Coronary artery (tissue), 2 donors: ENCODE results near the gene EEF1AKMT2.

Experiments
- DNase-seq: peaks from one replicate; pipeline ENCODE4 v3.0.0-alpha.2; 2017; ENCODE audit warnings: low spot score
- H3K27ac ChIP-seq, 2 donors: fragments of 200-600 bp; sonication (generic); one replicate each; pipeline ENCODE4 v1.5.1; 2016 to 2019
- H3K4me3 ChIP-seq: fragments of 200-600 bp; sonication (generic); 2 replicates; pipeline ENCODE4 v1.5.1; 2016; ENCODE audit warnings: mild to moderate bottlenecking, moderate library complexity
- CTCF ChIP-seq: fragments of 200-600 bp; sonication (generic); IDR thresholded peaks from one replicate; pipeline ENCODE4 v1.5.1; 2019; ENCODE audit warnings: antibody characterized with exemption

EEF1AKMT2 gene

GRCh38 chr10:124791547-124792348, at the start of gene EEF1AKMT2:
Gene EEF1AKMT2, minus strand, starts transcription at chr10:124791887. Its CDS starts 54 bp downstream, at chr10:124791833.
- DNase-seq: peak; percentile 80
- Histone ChIP-seq H3K4me3 (peak within 1 kb of the TSS; percentile 87), H3K27ac (peak within 1 kb of the TSS; percentile 76 to 89)
- peak; percentile 51 for TF ChIP-seq CTCF

- DNase-seq: no peak
- TF ChIP-seq CTCF: no peak
- H3K4me3 ChIP-seq: no peak overlapping the region
- H3K27ac ChIP-seq: no peak overlapping the region
Observed at GRCh38 chr10:124837687-124838086, 46.0 kb upstream of the EEF1AKMT2 start.

GRCh38 chr10:124831116-124831515, 39.4 kb upstream of the EEF1AKMT2 start:
- Histone ChIP-seq H3K4me3 (no peak overlapping the region), H3K27ac (no peak overlapping the region)
- no peak for DNase-seq
- TF ChIP-seq CTCF: no peak

GRCh38 chr10:124830445-124830844, 38.8 kb upstream of the EEF1AKMT2 start:
- Histone ChIP-seq H3K27ac (no peak overlapping the region), H3K4me3 (no peak overlapping the region)
- DNase-seq: no peak
- no peak for TF ChIP-seq CTCF

- Histone ChIP-seq H3K27ac (no peak overlapping the region), H3K4me3 (no peak overlapping the region)
- no peak for TF ChIP-seq CTCF
- DNase-seq: no peak
Observed at GRCh38 chr10:124829447-124830115, 37.9 kb upstream of the EEF1AKMT2 start.

GRCh38 chr10:124827474-124827873, 35.8 kb upstream of the EEF1AKMT2 start:
- DNase-seq: no peak
- TF ChIP-seq CTCF: no peak
- no peak overlapping the region for H3K4me3 ChIP-seq
- H3K27ac ChIP-seq: no peak overlapping the region

GRCh38 chr10:124826262-124826661, 34.6 kb upstream of the EEF1AKMT2 start:
- H3K27ac ChIP-seq: no peak overlapping the region

More at GRCh38 chr10:124826262-124826661, 34.6 kb upstream of the EEF1AKMT2 start:
- DNase-seq: no peak
- TF ChIP-seq CTCF: no peak
- H3K4me3 ChIP-seq: no peak overlapping the region
